ENCODE measurements around the gene SPDL1.

SPDL1 gene

GRCh38 chr5:169583424-169584220, at the start of gene SPDL1:
TSS of gene SPDL1 (plus strand) at chr5:169583773. CDS start at chr5:169588417, 4,644 bp downstream.
- peak; percentile 91 for DNase-seq (ENCODE audit: low read depth)

GRCh38 chr5:169534311-169534880, 49.2 kb upstream of the SPDL1 start:
- peak; percentile 45 for DNase-seq (ENCODE audit: low read depth)

GRCh38 chr5:169534939-169535338, 48.6 kb upstream of the SPDL1 start:
- no peak for DNase-seq (ENCODE audit: low read depth)

GRCh38 chr5:169538944-169539343, 44.6 kb upstream of the SPDL1 start:
- no peak for DNase-seq (ENCODE audit: low read depth)

GRCh38 chr5:169542811-169543210, 40.8 kb upstream of the SPDL1 start:
- no peak for DNase-seq (ENCODE audit: low read depth)

- no peak for DNase-seq (ENCODE audit: low read depth)
These were observed 39.2 kb upstream of the SPDL1 start for GRCh38 chr5:169544264-169544950.

- DNase-seq (ENCODE audit: low read depth) = no peak
These were observed 37.8 kb upstream of the SPDL1 start for GRCh38 chr5:169545762-169546161.

- no peak for DNase-seq (ENCODE audit: low read depth)
These were observed 37.2 kb upstream of the SPDL1 start for GRCh38 chr5:169546346-169546745.

- peak; percentile 38 for DNase-seq (ENCODE audit: low read depth)
These were observed 36.1 kb upstream of the SPDL1 start for GRCh38 chr5:169547508-169547907.

GRCh38 chr5:169548315-169548714, 35.3 kb upstream of the SPDL1 start:
- peak; percentile 44 for DNase-seq (ENCODE audit: low read depth)

GRCh38 chr5:169549453-169550100, 34.0 kb upstream of the SPDL1 start:
- DNase-seq (ENCODE audit: low read depth) = no peak

- no peak for DNase-seq (ENCODE audit: low read depth)
These were observed 33.3 kb upstream of the SPDL1 start for GRCh38 chr5:169550227-169550626.

GRCh38 chr5:169551146-169551545, 32.4 kb upstream of the SPDL1 start:
- no peak for DNase-seq (ENCODE audit: low read depth)

GRCh38 chr5:169551696-169552095, 31.9 kb upstream of the SPDL1 start:
- no peak for DNase-seq (ENCODE audit: low read depth)

GRCh38 chr5:169554251-169554650, 29.3 kb upstream of the SPDL1 start:
- DNase-seq (ENCODE audit: low read depth) = no peak

GRCh38 chr5:169557838-169558237, 25.7 kb upstream of the SPDL1 start:
- DNase-seq (ENCODE audit: low read depth) = no peak

- DNase-seq (ENCODE audit: low read depth) = no peak
These were observed 21.7 kb upstream of the SPDL1 start for GRCh38 chr5:169561893-169562292.

GRCh38 chr5:169563369-169563768, 20.2 kb upstream of the SPDL1 start:
- no peak for DNase-seq (ENCODE audit: low read depth)

GRCh38 chr5:169566202-169566601, 17.4 kb upstream of the SPDL1 start:
- DNase-seq (ENCODE audit: low read depth) = no peak

- no peak for DNase-seq (ENCODE audit: low read depth)
These were observed 16.5 kb upstream of the SPDL1 start for GRCh38 chr5:169567079-169567478.

- no peak for DNase-seq (ENCODE audit: low read depth)
These were observed 14.1 kb upstream of the SPDL1 start for GRCh38 chr5:169569513-169569912.

GRCh38 chr5:169571355-169571754, 12.2 kb upstream of the SPDL1 start:
- DNase-seq (ENCODE audit: low read depth) = no peak

Data from stromal cell of bone marrow (primary cell).